ENCODE results near the gene PGAP3.

The PGAP3 gene

DNA sequence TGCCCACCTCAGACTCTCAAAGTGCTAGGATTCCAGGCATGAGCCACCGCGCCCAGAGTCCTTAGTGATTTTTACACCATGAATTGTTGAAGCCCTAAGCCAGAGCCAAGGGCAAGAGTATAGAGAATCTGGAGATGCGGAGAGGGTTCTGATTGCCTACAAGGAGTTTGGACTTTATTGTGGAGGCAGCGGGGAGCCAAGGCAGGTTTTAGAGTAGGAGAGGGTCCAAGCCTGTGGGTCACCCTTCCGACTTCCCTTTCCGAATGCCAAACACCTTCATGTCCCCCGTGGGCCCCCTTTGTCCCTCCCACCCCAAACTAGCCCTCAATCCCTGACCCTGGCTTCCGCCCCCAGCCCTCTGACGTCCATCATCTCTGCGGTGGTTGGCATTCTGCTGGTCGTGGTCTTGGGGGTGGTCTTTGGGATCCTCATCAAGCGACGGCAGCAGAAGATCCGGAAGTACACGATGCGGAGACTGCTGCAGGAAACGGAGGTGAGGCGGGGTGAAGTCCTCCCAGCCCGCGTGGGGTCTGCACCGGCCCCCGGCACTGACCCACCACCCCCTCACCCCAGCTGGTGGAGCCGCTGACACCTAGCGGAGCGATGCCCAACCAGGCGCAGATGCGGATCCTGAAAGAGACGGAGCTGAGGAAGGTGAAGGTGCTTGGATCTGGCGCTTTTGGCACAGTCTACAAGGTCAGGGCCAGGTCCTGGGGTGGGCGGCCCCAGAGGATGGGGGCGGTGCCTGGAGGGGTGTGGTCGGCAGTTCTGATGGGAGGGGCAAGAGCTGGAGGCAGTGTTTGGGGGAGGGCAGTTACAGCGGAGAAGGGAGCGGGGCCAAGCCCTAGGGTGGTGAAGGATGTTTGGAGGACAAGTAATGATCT lies 35.4 kb upstream of the PGAP3 start:
- in situ Hi-C loops (cut with MboI; ENCODE audit: low sequenced_read_pairs, unreplicated experiment): no loop called here
- TF ChIP-seq, protein P1, sequence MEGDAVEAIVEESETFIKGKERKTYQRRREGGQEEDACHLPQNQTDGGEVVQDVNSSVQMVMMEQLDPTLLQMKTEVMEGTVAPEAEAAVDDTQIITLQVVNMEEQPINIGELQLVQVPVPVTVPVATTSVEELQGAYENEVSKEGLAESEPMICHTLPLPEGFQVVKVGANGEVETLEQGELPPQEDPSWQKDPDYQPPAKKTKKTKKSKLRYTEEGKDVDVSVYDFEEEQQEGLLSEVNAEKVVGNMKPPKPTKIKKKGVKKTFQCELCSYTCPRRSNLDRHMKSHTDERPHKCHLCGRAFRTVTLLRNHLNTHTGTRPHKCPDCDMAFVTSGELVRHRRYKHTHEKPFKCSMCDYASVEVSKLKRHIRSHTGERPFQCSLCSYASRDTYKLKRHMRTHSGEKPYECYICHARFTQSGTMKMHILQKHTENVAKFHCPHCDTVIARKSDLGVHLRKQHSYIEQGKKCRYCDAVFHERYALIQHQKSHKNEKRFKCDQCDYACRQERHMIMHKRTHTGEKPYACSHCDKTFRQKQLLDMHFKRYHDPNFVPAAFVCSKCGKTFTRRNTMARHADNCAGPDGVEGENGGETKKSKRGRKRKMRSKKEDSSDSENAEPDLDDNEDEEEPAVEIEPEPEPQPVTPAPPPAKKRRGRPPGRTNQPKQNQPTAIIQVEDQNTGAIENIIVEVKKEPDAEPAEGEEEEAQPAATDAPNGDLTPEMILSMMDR (IDR thresholded peaks at IDR 0.05; ENCODE audit: borderline replicate concordance, control extremely low read depth, extremely low read depth, insufficient read depth, missing control alignments): no peak
- no peak for DNase-seq (ENCODE audit: low spot score)

DNA sequence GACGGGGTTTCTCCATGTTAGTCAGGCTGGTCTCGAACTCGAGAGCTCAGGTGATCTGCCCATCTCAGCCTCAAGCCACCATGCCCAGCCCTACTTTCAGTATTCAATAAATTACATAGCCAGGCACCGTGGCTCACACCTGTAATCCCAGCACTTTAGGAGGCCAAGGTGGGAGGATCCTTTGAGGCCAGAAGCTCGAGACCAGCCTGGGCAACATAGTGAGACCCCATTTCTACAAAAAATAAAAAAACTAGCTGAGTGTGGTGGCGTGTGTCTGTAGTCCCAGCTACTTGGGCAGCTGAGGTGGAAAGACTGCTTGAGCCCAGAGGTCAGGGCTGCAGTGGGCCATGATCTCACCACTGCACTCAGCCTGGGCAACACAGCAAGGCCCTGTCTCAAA lies 34.2 kb upstream of the PGAP3 start:
- in situ Hi-C loops (cut with MboI; ENCODE audit: low sequenced_read_pairs, unreplicated experiment): no loop called here
- TF ChIP-seq, protein P1 (IDR thresholded peaks at IDR 0.05; ENCODE audit: borderline replicate concordance, control extremely low read depth, extremely low read depth, insufficient read depth, missing control alignments): no peak
- no peak for DNase-seq (ENCODE audit: low spot score)

DNA sequence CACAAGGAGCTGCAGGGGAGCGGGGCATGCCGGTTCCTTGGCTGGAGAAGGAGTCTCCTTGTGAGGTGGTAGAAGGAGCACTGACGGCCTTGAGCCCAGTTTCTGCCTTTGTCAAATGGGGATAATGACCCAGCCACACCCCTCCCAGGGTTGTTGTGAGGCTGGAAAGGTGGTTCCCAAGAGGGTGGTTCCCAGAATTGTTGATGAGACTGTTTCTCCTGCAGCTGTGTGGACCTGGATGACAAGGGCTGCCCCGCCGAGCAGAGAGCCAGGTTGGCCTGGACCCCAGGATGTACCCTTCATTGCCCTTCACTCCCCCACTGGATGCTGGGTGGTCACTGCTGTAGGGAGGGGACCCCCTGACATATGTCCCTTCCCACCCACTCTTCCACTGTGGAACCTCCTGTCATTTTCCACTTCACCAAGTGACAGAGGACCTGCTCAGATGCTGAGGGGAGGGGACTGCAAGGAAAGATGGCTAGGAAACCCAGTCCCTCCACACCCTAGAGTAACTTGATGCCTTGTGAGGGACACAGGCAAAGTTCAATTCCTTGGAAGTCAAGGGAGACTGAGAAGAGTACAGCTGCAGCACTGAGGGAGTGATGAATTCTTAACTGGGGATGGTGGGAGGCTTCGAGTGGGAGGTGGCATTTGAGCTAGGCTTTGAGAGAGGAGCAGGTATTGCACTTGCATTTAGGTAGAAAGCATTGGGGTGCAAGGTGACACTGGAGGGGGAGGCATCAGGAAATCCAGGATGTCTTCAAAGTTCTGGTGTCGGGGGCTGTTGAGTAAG lies 31.9 kb upstream of the PGAP3 start:
- TF ChIP-seq, protein P1 (IDR thresholded peaks at IDR 0.05; ENCODE audit: borderline replicate concordance, control extremely low read depth, extremely low read depth, insufficient read depth, missing control alignments): no peak
- no peak for DNase-seq (ENCODE audit: low spot score)
- in situ Hi-C loops (cut with MboI; ENCODE audit: low sequenced_read_pairs, unreplicated experiment): no loop called here

DNA sequence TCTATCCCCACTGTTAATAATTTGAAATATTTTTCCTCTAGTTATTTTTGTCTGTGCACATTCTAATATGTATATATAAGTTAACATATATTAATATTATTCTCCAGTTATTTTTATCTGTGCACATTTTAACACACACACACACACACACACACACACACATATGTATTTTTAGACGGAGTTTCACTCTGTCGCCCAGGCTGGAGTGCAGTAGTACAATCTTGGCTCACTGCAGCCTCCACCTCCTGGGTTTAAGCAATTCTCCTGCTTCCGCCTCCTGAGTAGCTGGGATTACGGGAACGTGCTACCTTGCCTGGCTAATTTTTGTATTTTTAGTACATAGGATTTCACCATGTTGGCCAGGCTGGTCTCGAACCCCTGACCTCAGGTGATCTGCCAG lies 29.8 kb upstream of the PGAP3 start:
- in situ Hi-C loops (cut with MboI; ENCODE audit: low sequenced_read_pairs, unreplicated experiment): no loop called here
- DNase-seq (ENCODE audit: low spot score): no peak
- TF ChIP-seq, protein P1 (IDR thresholded peaks at IDR 0.05; ENCODE audit: borderline replicate concordance, control extremely low read depth, extremely low read depth, insufficient read depth, missing control alignments): no peak

DNA sequence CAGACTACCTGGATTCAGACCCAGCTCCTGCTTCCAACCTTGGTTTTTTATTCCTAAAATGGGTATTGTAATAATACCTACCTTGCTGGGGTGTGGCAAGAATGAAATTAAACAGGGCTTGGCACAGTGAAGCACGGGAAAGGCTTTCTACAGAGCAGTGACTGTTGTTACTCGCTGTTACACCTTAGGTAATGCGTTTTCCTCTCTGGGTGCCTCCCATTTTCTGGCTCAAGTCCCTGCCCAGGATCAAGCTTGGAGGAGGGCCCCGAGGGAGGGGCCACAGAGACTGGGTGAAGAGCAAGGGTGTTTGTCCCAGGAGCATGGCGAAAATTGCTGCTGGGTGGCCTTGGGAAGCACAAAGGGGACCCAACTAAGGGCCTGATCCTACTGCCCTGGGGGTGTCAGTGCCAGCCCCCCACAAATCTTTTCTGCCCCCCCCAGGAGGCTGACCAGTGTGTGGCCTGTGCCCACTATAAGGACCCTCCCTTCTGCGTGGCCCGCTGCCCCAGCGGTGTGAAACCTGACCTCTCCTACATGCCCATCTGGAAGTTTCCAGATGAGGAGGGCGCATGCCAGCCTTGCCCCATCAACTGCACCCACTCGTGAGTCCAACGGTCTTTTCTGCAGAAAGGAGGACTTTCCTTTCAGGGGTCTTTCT lies 29.2 kb upstream of the PGAP3 start:
- DNase-seq (ENCODE audit: low spot score): no peak
- in situ Hi-C loops (cut with MboI; ENCODE audit: low sequenced_read_pairs, unreplicated experiment): no loop called here
- TF ChIP-seq, protein P1 (IDR thresholded peaks at IDR 0.05; ENCODE audit: borderline replicate concordance, control extremely low read depth, extremely low read depth, insufficient read depth, missing control alignments): no peak

DNA sequence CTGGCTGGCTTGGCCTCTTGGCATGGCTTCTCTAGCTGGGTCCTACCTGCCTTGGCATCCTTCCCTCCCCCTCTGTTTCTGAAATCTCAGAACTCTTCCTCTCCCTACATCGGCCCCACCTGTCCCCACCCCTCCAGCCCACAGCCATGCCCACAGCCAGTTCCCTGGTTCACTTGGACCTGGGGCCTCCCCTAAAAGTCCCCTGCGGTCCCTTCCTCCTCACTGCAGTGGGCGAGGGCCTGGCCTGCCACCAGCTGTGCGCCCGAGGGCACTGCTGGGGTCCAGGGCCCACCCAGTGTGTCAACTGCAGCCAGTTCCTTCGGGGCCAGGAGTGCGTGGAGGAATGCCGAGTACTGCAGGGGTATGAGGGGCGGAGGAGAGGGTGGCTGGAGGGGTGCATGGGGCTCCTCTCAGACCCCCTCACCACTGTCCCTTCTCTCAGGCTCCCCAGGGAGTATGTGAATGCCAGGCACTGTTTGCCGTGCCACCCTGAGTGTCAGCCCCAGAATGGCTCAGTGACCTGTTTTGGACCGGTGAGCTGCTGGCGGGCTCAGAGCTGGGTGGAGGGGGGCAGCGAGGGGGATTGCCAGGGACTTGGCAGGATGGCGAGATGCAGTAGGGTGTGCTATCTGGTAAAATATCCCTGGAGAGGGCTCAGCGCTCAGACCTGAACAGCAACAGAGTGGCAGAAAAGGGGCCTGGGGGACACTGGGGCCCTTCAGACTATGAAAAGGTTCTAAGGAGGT lies 28.4 kb upstream of the PGAP3 start:
- TF ChIP-seq, protein P1 (IDR thresholded peaks at IDR 0.05; ENCODE audit: borderline replicate concordance, control extremely low read depth, extremely low read depth, insufficient read depth, missing control alignments): no peak
- in situ Hi-C loops (cut with MboI; ENCODE audit: low sequenced_read_pairs, unreplicated experiment): no loop called here
- DNase-seq (ENCODE audit: low spot score): no peak
